Omental fat pad (tissue), 4 donors: ENCODE results near the gene ASB1. TPM values are rescaled to one million over a fixed set of nuclear protein-coding genes. Genes with fewer than 3 reads are reported as not detected.
A peak's percentile ranks its signal among the peaks of the same experiment; 100 is the strongest.

Experiments
- ATAC-seq: fragments of 150-250 bp; one replicate; pipeline ENCODE4 v1.9.1; 2016; ENCODE audit warnings: mild to moderate bottlenecking, moderate library complexity; ENCODE audit not compliant: low FRiP score
- DNase-seq: peaks from one replicate; pipeline ENCODE4 v3.0.0-alpha.2; 2019; ENCODE audit warnings: low spot score
- total RNA-seq, 4 donors: library from RNA; depleted of rRNA; stranded (reverse); fragments of >200 nt; gene quantifications; one replicate each; pipeline ENCODE4 v1.1.0, GENCODE V29; 2016
- TF ChIP-seq, protein P1 (sequence below), 3 donors: fragments of 450-650 bp; IDR thresholded peaks; one replicate each; pipeline ENCODE4 v1.5.1; 2016 to 2017; ENCODE audit warnings: antibody characterized with exemption in 3 of 3, mild to moderate bottlenecking in 3 of 3, moderate library complexity in 2 of 3

Gene ASB1
- total RNA-seq, 4 donors from 2014 or later = 12.9 to 23.4 (median 14.4) TPM

DNA sequence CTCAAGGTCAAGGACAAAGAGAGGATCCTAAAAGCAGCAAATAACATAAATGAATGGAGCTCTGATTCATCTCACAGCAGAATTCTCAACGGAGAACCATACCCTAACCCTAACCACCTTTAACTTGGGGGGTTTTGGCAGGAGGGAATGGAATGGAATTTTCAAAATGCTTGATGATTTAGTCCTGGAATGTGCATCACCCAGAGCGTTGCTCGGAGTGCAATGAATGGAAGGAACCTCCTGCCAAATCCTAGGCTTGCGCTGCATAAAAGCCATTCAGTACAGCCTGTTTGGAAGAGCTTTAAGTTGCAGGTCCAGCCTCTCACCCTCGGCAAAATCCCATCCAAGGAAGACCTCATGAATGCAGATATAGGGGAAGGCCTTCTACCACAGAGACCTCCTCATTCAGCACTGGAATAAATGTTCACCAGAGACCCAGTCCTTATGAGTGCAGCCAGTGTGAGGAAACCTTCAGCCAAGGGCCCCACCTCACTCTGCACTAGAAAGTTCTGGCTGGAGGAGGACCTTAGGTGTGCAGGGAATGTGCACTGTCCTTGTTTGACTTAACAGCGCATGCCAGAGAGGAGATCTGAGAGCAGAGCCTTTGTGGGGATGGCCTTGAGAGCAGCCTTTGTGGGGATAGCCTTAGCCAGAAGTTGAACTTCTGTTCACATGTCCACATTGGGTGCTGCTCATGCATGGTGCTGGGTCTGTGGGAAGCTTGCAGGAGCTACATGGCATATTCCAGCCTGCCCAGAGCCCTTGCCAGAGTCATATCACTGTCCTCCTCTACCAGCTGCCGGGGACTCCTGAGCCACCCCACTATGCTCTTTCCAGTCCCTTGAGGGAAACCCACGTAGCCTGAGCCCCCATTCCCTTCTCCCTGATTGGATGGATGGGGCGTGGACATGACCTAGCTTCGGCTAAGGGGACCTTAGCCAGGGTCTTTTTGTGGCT, 30.5 kb downstream of the ASB1 start:
- TF ChIP-seq, protein P1, sequence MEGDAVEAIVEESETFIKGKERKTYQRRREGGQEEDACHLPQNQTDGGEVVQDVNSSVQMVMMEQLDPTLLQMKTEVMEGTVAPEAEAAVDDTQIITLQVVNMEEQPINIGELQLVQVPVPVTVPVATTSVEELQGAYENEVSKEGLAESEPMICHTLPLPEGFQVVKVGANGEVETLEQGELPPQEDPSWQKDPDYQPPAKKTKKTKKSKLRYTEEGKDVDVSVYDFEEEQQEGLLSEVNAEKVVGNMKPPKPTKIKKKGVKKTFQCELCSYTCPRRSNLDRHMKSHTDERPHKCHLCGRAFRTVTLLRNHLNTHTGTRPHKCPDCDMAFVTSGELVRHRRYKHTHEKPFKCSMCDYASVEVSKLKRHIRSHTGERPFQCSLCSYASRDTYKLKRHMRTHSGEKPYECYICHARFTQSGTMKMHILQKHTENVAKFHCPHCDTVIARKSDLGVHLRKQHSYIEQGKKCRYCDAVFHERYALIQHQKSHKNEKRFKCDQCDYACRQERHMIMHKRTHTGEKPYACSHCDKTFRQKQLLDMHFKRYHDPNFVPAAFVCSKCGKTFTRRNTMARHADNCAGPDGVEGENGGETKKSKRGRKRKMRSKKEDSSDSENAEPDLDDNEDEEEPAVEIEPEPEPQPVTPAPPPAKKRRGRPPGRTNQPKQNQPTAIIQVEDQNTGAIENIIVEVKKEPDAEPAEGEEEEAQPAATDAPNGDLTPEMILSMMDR (IDR thresholded peaks at IDR 0.05) = no peak
- DNase-seq (no peak), ATAC-seq (no peak)

DNA sequence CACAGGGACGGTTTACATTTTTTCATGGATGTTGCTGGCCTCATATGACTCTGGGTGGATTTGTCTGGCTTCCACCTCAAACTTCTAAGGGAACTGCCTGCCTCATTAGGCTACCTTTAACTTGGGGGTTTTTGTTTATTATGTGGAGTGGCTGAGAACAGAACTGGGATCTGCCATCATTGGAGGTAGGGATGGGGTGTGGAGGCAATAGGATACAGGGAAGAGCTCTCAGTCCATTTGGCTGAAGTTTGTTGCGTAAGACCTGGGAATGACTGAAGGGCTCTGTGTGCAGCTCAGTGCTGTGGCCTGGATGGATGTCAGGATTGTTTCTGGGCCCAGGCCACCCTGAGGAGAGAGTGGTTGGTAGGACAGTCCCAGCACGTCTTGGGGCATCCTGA, 31.2 kb downstream of the ASB1 start:
- DNase-seq = no peak
- no peak for ATAC-seq
- TF ChIP-seq, protein P1 (IDR thresholded peaks at IDR 0.05) = no peak

DNA sequence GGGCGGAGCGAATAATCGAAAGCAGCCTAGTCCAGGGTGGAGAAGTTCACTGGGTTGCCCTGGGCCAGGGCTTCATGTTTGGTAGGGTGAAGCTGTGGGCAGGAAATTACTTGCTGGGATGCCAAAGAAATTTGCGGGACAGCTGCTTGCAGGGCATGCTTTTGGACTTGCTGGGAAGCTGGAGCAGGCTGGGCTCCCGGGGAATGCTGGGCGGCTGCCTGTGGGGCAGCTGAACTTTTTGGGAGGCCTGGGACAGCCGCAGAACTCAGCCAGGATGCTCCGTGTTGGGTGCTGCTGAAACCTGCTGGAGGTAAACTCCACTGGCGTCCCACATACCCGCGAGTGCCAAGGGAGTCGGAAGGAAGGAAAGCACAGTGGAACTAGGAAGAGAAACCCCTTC, 31.9 kb downstream of the ASB1 start:
- DNase-seq (no peak), ATAC-seq (no peak)
- TF ChIP-seq, protein P1 (IDR thresholded peaks at IDR 0.05) = no peak

DNA sequence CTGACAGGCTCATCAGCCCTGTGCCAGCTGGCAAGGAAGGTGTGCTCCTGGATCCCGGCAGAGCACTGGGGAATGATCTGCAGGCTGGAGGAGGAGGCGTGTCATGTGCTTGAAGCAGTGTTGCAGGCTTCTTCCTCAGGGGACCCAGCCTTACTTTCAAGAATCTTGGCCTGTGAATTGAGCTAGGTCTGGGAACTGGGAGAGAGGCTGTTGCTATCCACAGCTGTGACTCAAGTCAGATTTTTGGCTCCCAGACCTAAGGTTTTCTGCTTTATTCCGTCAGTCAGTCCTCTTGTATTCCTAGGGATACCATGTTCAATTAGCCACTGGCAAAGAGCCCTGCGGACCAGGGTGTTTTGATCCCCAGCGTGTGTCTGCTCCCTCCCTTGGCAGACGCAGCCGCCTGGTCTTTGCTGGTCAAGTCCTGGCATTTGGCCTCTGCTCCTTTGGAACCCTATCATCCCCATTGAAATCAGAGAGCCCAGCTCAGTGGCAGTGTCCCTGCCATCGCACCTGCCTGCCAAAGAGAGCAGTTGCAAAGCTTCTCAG, 32.4 kb downstream of the ASB1 start:
- ATAC-seq (peak; percentile 87), DNase-seq (no peak)
- TF ChIP-seq, protein P1 (IDR thresholded peaks at IDR 0.05) = no peak

DNA sequence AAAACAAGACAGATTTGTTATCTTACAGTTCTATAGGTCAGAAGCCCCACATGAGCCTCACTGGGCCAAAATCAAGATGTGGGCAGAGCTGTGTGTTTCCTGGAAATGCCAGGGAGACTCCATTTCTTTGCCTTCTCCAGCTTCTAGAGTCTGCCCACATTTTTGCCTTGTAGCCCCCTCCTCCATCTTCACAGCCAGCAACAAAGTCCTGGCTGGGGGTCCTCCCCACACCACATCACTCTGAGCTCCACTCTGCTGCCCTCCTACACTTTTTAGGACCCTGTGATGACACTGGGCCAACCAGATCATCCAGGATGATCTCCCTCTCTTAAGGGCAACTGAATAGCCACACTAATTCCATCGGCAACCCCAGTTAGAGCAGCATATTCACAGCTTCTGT, 34.3 kb downstream of the ASB1 start:
- no peak for ATAC-seq
- no peak for DNase-seq
- TF ChIP-seq, protein P1 (IDR thresholded peaks at IDR 0.05) = no peak

DNA sequence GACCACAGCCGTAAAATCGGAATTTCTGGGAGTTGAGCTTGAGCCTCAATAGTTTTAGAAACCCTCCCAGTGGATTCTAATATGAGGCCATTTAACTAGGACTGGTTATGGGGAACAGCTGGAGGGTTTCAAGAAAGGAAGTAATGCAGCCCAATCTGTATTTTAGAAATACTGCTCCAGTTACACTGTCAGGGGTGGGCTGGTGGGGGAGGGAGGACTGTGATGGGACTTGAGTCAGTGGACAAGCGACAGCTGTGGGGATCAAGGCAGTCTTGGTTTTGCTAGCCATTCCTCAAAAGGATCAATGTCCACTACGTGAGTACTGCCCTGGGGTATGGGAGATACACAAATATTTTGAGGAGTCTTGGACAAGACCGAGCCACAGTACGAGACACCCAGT, 34.8 kb downstream of the ASB1 start:
- ATAC-seq (no peak), DNase-seq (no peak)
- TF ChIP-seq, protein P1 (IDR thresholded peaks at IDR 0.05) = no peak
